Erythroblast (primary cell): Measurements from ENCODE around the gene OSBP2.
"Not testable (repeated sequence)": the region's sequence is repeated elsewhere in the genome, so short reads cannot be mapped to it uniquely, and the experiment has no call there.

ENCODE experiments used
- GATA1 ChIP-seq: IDR thresholded peaks from 2 replicates; pipeline ENCODE4 v1.6.1; 2011; ENCODE audit warnings: low read depth, mild to moderate bottlenecking, control low read depth, low read length, moderate library complexity
- POLR2A ChIP-seq: IDR thresholded peaks from 2 replicates; pipeline ENCODE4 v1.6.1; 2011; ENCODE audit warnings: mild to moderate bottlenecking, low read length

DNA sequence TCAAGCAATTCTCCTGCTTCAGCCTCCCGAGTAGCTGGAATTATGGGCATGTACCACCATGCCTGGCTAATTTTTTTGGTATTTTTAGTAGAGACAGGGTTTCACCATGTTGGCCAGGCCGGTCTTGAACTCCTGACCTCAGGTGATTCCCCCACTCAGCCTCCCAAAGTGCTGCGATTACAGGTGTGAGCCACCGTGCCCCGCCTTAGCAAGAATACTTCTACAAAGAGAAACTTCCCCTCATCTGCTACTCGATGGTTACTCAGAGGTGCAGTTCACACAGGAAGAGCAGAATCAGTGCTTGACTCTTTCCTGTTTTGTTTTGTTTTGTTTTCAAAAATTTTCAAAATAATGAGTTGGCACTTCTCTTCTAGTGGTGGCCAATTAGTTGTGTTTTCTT lies 15.3 kb downstream of the OSBP2 start:
- TF ChIP-seq POLR2A, GATA1: not testable (repeated sequence)
